HCT116 (cell line): ENCODE measurements around the gene BRSK2.
A peak's percentile ranks its signal among the peaks of the same experiment; 100 is the strongest.

ENCODE experiments used
- EZH2 ChIP-seq: fragments of 200-600 bp; sonication (generic); IDR thresholded peaks from 2 replicates; pipeline ENCODE4 v1.6.1; 2017; ENCODE audit warnings: antibody characterized with exemption, mixed run types
- POLR2A ChIP-seq: IDR thresholded peaks from 2 replicates; pipeline ENCODE4 v1.7.0; 2011; ENCODE audit warnings: borderline replicate concordance; ENCODE audit not compliant: insufficient read depth, insufficient read length; ENCODE audit errors: extremely low read depth
- POLR2AphosphoS5 ChIP-seq: IDR thresholded peaks from 2 replicates; pipeline ENCODE4 v1.6.1; 2011; ENCODE audit warnings: mild to moderate bottlenecking, low read depth, low read length, moderate library complexity
- TF ChIP-seq, protein P1 (sequence below): IDR thresholded peaks from 2 replicates; pipeline ENCODE4 v1.6.1; 2012; ENCODE audit warnings: low read depth
- TF ChIP-seq, protein P2 (sequence below), 3 experiments: fragments of 200-600 bp in 1 of 3; sonication (generic) in 1 of 3; IDR thresholded peaks in 2 of 3; conservative IDR thresholded peaks in 1 of 3; 2 replicates each; pipeline ENCODE4 v1.5.1; 2012 to 2017; ENCODE audit warnings: low read depth in 2 of 3, low read length in 2 of 3, antibody characterized with exemption in 1 of 3, borderline replicate concordance in 1 of 3, control low read depth in 1 of 3, mild to moderate bottlenecking in 1 of 3, mixed read lengths in 1 of 3, mixed run types in 1 of 3, moderate library complexity in 1 of 3; ENCODE audit not compliant: insufficient read depth in 1 of 3
- TF ChIP-seq, protein P3 (sequence below): IDR thresholded peaks from 2 replicates; pipeline ENCODE4 v1.6.1; 2012

DNA sequence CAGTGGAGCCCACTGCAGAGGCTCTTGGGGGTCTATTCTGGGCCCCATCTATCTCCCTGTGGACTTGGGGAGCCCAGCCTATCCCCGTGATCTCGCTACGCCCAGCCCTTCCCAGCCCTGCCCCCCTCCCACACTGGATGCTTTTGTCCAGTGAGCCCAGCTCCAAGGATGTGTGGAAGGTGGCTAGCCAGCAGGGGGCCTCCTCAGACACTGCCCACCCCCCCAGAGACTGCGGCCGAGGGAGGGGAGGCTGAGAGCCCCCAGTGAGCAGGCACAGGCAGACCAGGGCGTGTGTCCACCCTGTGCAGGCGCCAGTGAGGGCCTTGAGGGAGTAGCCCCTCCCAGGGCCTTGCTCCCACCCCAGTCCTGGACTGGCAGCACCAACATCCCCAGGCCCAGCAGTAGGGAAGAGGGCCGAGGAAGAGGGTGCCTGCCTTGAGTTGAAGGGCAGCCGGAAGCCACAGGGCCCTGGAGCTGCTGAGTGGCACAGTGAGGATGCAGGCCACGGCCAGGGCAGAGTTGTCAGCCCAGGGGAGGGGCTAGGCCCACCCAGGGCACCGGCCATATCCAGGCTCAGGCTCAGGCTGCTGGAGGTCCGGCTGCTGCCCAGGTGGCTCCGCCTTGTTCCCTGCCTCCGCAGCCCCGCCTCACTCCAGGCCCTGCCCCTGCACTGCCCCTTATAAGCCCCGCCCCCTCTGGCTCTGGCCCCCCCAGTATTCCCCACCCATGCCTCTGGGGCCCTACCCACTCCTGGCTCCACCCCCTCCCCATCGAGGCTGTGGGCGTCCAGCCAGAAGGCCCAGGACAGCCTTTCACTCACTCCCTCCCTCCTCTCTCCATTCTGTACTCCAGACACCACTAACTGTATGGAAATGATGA is 68.8 kb downstream of the BRSK2 start:
- TF ChIP-seq EZH2 (no peak), POLR2A (no peak), POLR2AphosphoS5 (no peak)
- TF ChIP-seq, protein P1, sequence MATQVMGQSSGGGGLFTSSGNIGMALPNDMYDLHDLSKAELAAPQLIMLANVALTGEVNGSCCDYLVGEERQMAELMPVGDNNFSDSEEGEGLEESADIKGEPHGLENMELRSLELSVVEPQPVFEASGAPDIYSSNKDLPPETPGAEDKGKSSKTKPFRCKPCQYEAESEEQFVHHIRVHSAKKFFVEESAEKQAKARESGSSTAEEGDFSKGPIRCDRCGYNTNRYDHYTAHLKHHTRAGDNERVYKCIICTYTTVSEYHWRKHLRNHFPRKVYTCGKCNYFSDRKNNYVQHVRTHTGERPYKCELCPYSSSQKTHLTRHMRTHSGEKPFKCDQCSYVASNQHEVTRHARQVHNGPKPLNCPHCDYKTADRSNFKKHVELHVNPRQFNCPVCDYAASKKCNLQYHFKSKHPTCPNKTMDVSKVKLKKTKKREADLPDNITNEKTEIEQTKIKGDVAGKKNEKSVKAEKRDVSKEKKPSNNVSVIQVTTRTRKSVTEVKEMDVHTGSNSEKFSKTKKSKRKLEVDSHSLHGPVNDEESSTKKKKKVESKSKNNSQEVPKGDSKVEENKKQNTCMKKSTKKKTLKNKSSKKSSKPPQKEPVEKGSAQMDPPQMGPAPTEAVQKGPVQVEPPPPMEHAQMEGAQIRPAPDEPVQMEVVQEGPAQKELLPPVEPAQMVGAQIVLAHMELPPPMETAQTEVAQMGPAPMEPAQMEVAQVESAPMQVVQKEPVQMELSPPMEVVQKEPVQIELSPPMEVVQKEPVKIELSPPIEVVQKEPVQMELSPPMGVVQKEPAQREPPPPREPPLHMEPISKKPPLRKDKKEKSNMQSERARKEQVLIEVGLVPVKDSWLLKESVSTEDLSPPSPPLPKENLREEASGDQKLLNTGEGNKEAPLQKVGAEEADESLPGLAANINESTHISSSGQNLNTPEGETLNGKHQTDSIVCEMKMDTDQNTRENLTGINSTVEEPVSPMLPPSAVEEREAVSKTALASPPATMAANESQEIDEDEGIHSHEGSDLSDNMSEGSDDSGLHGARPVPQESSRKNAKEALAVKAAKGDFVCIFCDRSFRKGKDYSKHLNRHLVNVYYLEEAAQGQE = no peak
- TF ChIP-seq, protein P2, sequence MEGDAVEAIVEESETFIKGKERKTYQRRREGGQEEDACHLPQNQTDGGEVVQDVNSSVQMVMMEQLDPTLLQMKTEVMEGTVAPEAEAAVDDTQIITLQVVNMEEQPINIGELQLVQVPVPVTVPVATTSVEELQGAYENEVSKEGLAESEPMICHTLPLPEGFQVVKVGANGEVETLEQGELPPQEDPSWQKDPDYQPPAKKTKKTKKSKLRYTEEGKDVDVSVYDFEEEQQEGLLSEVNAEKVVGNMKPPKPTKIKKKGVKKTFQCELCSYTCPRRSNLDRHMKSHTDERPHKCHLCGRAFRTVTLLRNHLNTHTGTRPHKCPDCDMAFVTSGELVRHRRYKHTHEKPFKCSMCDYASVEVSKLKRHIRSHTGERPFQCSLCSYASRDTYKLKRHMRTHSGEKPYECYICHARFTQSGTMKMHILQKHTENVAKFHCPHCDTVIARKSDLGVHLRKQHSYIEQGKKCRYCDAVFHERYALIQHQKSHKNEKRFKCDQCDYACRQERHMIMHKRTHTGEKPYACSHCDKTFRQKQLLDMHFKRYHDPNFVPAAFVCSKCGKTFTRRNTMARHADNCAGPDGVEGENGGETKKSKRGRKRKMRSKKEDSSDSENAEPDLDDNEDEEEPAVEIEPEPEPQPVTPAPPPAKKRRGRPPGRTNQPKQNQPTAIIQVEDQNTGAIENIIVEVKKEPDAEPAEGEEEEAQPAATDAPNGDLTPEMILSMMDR (IDR thresholded peaks at IDR 0.05 in 2 of 3, conservative IDR thresholded peaks at IDR 0.05 in 1 of 3; ENCODE audit: borderline replicate concordance in 1 of 3, insufficient read depth in 1 of 3, low read depth in 2 of 3, low read length in 2 of 3) = peak in 2 of 3 experiments; percentile 32 to 41; a peak in 3 of 6 replicates
- TF ChIP-seq, protein P3, sequence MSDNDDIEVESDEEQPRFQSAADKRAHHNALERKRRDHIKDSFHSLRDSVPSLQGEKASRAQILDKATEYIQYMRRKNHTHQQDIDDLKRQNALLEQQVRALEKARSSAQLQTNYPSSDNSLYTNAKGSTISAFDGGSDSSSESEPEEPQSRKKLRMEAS = no peak
